BLaER1 (cell line): Measurements from ENCODE around the gene ACOX3.

Source experiments
- H3K27ac ChIP-seq: shearing (Covaris generic); formaldehyde crosslinking; 2 replicates; pipeline ENCODE4 v1.8.1; 2022
- H3K27me3 ChIP-seq: shearing (Covaris generic); formaldehyde crosslinking; 2 replicates; pipeline ENCODE4 v1.8.1; 2022
- H3K36me3 ChIP-seq: shearing (Covaris generic); formaldehyde crosslinking; 2 replicates; pipeline ENCODE4 v1.8.1; 2022
- H3K4me1 ChIP-seq: shearing (Covaris generic); formaldehyde crosslinking; 2 replicates; pipeline ENCODE4 v1.8.1; 2022
- H3K4me2 ChIP-seq: shearing (Covaris generic); formaldehyde crosslinking; 2 replicates; pipeline ENCODE4 v1.8.1; 2022
- H3K4me3 ChIP-seq: shearing (Covaris generic); formaldehyde crosslinking; 2 replicates; pipeline ENCODE4 v1.8.1; 2022
- H3K9ac ChIP-seq: shearing (Covaris generic); formaldehyde crosslinking; 2 replicates; pipeline ENCODE4 v1.8.1; 2022
- H3K9me3 ChIP-seq: shearing (Covaris generic); formaldehyde crosslinking; 2 replicates; pipeline ENCODE4 v1.8.1; 2022
- H4K20me1 ChIP-seq: shearing (Covaris generic); formaldehyde crosslinking; 2 replicates; pipeline ENCODE4 v1.8.1; 2022
- Cebpa-rat ChIP-seq: shearing (Covaris generic); IDR thresholded peaks from 2 replicates; pipeline ENCODE4 v1.8.1; 2022

The ACOX3 gene

DNA sequence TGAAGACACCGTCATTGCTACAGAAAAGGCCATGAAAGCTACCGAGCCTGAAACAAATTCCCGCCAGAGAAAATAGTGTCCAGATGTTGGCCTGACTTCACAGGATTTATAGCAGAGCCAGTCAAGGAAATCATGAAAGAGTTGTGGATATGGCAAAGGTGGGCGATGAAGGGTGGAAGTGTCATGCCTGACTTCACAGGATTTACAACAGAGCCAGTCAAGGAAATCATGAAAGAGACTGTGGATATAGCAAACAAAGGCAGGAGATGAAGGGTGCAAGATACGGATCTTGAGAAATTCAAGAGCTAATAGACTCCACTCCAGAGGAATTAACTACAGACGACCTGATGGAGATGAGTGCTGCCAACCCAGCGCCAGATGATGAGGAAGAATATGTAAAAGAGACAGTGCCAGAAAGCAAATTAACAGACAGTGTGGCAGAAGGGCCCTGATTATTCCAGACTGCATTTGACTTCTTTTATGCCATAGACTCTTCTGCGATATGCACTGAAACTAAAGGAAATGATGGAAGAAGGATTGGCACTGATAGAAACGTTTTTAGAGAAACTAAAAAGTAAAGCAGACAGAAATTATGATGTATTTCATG lies 17.2 kb upstream of the ACOX3 start:
- no peak overlapping the region for H3K9ac ChIP-seq
- no peaks in the 10 kb centered on the region for H3K4me1 ChIP-seq
- no peaks in the 10 kb centered on the region for H3K27me3 ChIP-seq
- H3K36me3 ChIP-seq = peaks cover 94% of the 10 kb centered on the region
- peaks cover 37% of the 10 kb centered on the region for H4K20me1 ChIP-seq
- no peak for TF ChIP-seq Cebpa-rat
- H3K9me3 ChIP-seq = no peaks in the 10 kb centered on the region
- no peak overlapping the region for H3K4me3 ChIP-seq
- no peak overlapping the region for H3K27ac ChIP-seq
- H3K4me2 ChIP-seq = no peak overlapping the region

DNA sequence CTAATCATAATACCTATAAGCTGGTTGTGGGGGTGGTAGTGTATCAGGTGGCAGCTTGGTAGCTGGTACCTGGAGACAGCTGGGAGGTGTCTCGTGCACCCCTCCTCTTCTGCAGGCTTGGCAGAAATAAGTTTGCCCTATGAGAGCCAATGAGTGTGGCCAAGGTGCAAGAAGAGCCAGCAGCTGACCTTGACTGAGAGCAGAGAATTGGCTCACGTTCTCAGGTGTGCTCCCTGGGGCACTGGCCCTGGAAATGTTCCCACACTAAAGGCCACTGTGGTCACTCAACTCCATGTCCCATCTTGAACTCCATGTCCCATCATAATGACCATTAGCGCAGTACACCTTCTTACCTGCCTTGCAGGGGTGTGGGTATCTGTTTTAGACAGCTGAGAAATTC lies 13.4 kb upstream of the ACOX3 start:
- Histone ChIP-seq H3K27ac (no peak overlapping the region), H4K20me1 (peaks cover 40% of the 10 kb centered on the region), H3K4me2 (no peak overlapping the region), H3K27me3 (no peaks in the 10 kb centered on the region), H3K4me3 (no peak overlapping the region), H3K9ac (no peak overlapping the region), H3K4me1 (no peaks in the 10 kb centered on the region), H3K36me3 (peaks cover 99% of the 10 kb centered on the region), H3K9me3 (no peaks in the 10 kb centered on the region)
- no peak for TF ChIP-seq Cebpa-rat

DNA sequence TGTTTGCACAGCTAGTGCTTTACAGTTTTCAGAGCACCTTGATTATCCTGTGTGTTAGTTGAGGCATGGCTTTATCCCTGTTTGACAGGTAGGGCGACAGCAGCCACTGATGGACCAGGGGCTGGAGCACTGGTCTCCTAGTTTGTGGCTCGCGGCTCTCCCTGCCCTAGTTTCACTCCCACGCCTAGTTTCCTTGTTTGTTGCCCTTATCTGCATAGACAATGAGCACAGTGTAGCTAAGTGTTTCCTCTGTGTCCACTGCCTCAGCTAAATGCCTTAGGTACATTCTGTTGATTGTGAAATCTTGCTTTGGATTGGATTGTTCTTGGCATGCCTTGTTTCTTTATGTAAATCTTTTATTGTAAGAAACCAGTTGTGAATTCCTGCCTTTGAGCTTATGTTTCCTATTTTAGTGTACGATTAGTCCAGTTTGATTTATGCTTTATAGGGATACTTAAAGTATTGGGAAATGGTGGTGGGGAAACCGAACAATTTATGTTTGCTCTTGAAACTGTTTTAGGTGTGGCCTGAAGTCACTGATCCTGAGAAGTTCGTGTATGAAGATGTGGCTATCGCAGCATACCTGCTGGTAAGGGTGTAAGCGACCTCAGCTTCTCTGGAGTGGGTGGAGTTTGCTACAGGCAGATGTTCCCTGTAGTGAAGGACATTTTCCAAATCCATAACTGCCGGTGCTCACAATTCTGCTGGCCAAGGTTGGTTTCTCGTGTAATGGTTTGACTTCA lies 11.1 kb upstream of the ACOX3 start:
- Histone ChIP-seq H3K4me1 (no peaks in the 10 kb centered on the region), H3K36me3 (peaks cover 99% of the 10 kb centered on the region), H3K27me3 (no peaks in the 10 kb centered on the region), H3K4me3 (no peak overlapping the region), H3K9ac (no peak overlapping the region), H4K20me1 (peaks cover 50% of the 10 kb centered on the region), H3K9me3 (no peaks in the 10 kb centered on the region), H3K4me2 (no peak overlapping the region), H3K27ac (no peak overlapping the region)
- no peak for TF ChIP-seq Cebpa-rat

DNA sequence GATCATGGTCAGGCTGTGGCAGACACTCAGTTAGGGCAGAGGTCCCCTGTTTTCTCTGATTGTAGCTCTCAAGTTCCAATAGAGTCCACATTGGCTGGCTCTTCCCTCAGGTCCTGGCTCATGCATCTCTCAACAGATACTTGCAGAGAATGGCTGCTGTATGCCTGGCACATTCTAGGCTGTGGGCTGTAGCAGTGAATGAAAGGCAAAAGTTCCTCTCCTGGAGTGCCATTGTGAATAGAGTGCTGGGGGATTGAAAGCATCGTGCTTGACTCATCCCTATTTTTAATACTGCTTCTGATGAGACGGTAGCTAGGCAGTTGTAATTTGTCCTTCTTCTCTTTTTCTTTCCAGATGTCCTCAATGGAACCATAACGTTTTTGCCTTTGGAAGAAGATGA lies 5.6 kb upstream of the ACOX3 start:
- Histone ChIP-seq H3K4me1 (peaks cover 26% of the 10 kb centered on the region), H3K27ac (no peak overlapping the region), H3K9me3 (no peaks in the 10 kb centered on the region), H3K4me2 (no peak overlapping the region), H3K9ac (no peak overlapping the region), H3K4me3 (no peak overlapping the region), H4K20me1 (peaks cover 89% of the 10 kb centered on the region), H3K27me3 (no peaks in the 10 kb centered on the region), H3K36me3 (peaks cover 83% of the 10 kb centered on the region)
- TF ChIP-seq Cebpa-rat = no peak

DNA sequence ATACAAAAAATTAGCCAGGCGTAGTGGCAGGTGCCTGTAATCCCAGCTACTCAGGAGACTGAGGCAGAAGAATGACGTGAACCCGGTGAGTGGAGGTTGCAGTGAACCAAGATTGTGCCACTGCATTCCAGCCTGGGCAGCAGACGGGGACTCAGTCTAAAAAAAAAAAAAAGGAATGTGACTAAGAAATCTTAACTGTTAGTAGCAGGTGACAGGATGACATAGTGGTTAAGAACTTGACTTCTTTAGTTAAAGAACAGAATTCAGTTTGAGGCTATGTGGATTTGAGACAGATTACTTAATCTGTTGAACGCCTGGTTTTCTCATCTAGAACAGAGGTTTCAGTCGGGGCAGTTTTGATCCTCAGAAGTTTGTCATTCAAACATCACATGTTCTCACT lies 3.3 kb upstream of the ACOX3 start:
- H3K4me1 ChIP-seq = peaks cover 38% of the 10 kb centered on the region
- H3K27ac ChIP-seq = no peak overlapping the region
- H3K4me3 ChIP-seq = no peak overlapping the region
- H3K9me3 ChIP-seq = peaks cover 12% of the 10 kb centered on the region
- peaks cover 81% of the 10 kb centered on the region for H4K20me1 ChIP-seq
- H3K9ac ChIP-seq = no peak overlapping the region
- H3K36me3 ChIP-seq = peaks cover 60% of the 10 kb centered on the region
- TF ChIP-seq Cebpa-rat = no peak
- 0 out of 2 replicates have a peak overlapping the region, but pooled peaks have one; percentile 88 for H3K4me2 ChIP-seq
- no peaks in the 10 kb centered on the region for H3K27me3 ChIP-seq

DNA sequence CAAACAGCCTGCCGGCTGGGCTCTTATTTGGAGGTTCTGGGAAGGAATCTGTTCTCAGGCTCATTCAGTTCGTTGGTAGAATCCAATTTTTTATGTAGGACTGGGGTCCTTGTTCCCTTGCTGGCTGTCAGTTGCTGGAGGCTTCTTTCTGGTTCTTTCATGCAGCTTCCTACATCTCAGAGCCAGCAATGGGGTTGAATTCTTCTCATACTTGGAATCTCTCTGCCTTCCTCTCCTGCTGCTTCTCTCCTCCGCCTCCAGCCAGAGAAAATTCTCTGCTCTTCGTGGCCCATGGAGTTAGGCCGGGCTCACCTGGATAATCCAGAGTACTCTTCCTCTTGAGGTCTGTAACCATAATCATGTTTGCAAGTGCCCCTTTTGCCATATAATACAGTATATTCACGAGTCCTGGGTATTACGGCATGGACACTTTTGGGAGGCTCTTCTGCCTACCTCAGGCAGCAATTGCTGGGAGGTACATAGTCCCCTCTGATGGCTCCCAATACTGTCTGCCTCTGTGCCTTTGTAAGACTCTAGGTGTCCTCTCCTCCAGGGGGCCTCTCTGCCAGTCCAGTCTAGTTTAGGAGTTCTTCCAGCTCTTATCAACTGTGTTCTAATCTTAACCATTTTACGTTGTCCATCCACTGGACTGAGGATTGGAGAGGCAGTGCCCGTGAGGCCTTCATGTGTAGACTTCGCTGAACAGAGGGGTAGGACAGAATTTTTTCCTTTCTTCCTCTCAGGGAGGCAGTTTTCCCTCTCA lies 2.3 kb upstream of the ACOX3 start:
- TF ChIP-seq Cebpa-rat = no peak
- H3K9me3 ChIP-seq = peaks cover 15% of the 10 kb centered on the region
- H3K4me2 ChIP-seq = peak overlapping the region; percentile 88
- H3K36me3 ChIP-seq = peaks cover 50% of the 10 kb centered on the region
- H3K27ac ChIP-seq = no peak overlapping the region
- no peaks in the 10 kb centered on the region for H3K27me3 ChIP-seq
- peak overlapping the region; percentile 98 for H3K4me3 ChIP-seq
- H3K4me1 ChIP-seq = peaks cover 42% of the 10 kb centered on the region
- peak overlapping the region; percentile 79 for H3K9ac ChIP-seq
- H4K20me1 ChIP-seq = peaks cover 71% of the 10 kb centered on the region

DNA sequence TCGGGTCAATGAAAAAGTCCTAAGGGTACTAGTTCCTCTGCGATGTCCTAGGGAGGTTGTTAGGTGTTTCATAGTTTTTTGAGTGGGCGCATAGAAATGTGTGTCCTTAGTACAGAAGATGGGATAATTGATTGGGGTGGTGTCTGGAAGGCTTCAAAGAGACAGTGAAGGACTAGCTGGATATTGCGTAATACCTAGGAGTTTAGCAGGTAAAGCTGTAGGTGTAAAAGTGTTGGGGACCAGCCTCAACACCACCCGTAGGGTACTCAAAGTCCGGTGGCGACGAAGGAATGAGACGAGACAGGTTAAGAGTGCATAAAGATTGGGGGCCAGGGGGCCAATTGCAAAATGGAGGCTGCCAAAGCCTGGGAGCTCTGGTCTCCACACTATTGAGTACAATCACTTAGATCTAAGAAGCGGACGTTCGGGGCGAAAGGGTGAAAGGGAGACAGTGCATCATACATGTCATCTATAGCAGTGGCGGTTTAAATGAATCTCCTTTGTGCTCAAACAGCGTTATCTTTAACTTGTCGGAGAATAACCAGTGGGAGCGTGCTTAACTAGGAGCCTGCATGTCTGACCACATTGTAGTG lies 1.1 kb upstream of the ACOX3 start:
- H3K36me3 ChIP-seq = peaks cover 38% of the 10 kb centered on the region
- H3K4me2 ChIP-seq = peak overlapping the region; percentile 88
- peaks cover 59% of the 10 kb centered on the region for H4K20me1 ChIP-seq
- peak overlapping the region; percentile 98 for H3K4me3 ChIP-seq
- H3K27ac ChIP-seq = peak overlapping the region; percentile 86; the same call in 1 of the 2 replicates
- peaks cover 15% of the 10 kb centered on the region for H3K9me3 ChIP-seq
- H3K9ac ChIP-seq = peak overlapping the region; percentile 79
- peaks cover 49% of the 10 kb centered on the region for H3K4me1 ChIP-seq
- peak; percentile 98 for TF ChIP-seq Cebpa-rat
- H3K27me3 ChIP-seq = no peaks in the 10 kb centered on the region

DNA sequence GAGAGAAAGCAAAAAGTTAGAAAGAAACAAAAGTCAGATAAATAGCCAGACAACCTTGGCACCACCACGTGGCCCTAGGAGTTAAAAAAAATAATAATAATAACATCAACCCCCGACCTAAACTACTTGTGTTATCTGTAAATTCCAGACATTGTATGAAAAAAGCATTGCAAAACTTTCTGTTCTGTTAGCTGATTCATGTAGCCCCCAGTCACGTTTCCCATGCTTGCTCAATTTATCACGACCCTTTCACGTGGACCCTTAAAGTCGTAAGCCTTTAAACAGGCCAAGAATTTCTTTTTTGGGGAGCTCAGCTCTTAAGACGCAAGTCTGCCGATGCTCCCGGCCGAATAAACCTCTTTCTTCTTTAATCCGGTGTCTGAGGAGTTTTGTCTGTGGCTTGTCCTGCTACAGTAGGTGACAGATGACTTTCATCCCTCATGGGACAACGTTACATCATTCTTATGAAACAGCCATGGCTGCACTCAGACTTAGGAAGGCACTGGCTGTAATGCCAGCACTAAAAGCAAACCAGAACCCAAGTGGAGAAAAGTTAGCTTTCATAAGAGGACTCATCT lies 520 bp downstream of the ACOX3 start:
- Histone ChIP-seq H3K27ac (peak overlapping the region; percentile 86), H3K4me2 (peak overlapping the region; percentile 41), H4K20me1 (peaks cover 43% of the 10 kb centered on the region), H3K9ac (peak overlapping the region; percentile 79), H3K4me3 (peak overlapping the region; percentile 98), H3K27me3 (no peaks in the 10 kb centered on the region), H3K36me3 (peaks cover 22% of the 10 kb centered on the region), H3K4me1 (peaks cover 65% of the 10 kb centered on the region), H3K9me3 (peaks cover 15% of the 10 kb centered on the region)
- TF ChIP-seq Cebpa-rat = no peak

DNA sequence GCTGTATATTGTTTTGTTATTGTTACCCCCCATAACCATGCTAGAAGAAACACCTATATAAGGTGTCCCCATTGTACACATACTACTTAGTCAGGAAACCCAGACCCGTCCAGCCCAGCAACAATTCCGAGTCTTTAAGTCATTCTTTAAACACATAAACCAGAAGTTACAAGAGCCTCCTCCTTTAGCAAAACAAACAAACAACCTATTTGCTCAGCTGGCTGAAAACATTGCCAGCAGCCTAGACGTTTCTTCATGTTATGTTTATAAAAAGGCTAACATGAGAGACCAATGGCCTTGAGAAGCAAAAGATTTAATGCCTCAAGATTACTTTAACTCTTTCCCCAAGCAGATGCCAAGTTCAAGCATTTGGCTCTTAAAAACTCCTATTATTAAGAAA lies 1.4 kb downstream of the ACOX3 start:
- no peak overlapping the region for H3K9ac ChIP-seq
- H3K27me3 ChIP-seq = no peaks in the 10 kb centered on the region
- TF ChIP-seq Cebpa-rat = no peak
- peak overlapping the region; percentile 41 for H3K4me2 ChIP-seq
- peak overlapping the region; percentile 98; the same call in 1 of the 2 replicates for H3K4me3 ChIP-seq
- peaks cover 19% of the 10 kb centered on the region for H3K36me3 ChIP-seq
- peaks cover 15% of the 10 kb centered on the region for H3K9me3 ChIP-seq
- peaks cover 35% of the 10 kb centered on the region for H4K20me1 ChIP-seq
- H3K4me1 ChIP-seq = peaks cover 73% of the 10 kb centered on the region
- H3K27ac ChIP-seq = no peak overlapping the region
